Esophagus muscularis mucosa (tissue), 3 donors: Measurements from ENCODE around the gene ARID1B.

ENCODE experiments used
- CTCF ChIP-seq, 3 experiments: fragments of 200-600 bp in 2 of 3; fragments of 450-650 bp in 1 of 3; sonication (generic) in 2 of 3; IDR thresholded peaks; one replicate each; pipeline ENCODE4 v1.5.1; 2017 to 2019; ENCODE audit warnings: antibody characterized with exemption in 3 of 3, mild to moderate bottlenecking in 2 of 3, moderate library complexity in 1 of 3
- EP300 ChIP-seq: sonication (generic); formaldehyde crosslinking; IDR thresholded peaks from one replicate; pipeline ENCODE4 v1.6.1; 2017; ENCODE audit warnings: antibody characterized with exemption

GRCh38 chr6:157187182-157188083 is 410.3 kb downstream of the ARID1B start:
- peak in 1 of 3 experiments; percentile 24 for TF ChIP-seq CTCF (IDR thresholded peaks at IDR 0.05)
- peak; percentile 16 for TF ChIP-seq EP300
